SK-N-SH treated with all-trans-retinoic acid at 6 μM for 48 hours (cell line): ENCODE data around the gene LRIG2.
"Not testable (repeated sequence)": the region's sequence is repeated elsewhere in the genome, so short reads cannot be mapped to it uniquely, and the experiment has no call there.

Experiments
- ATAC-seq: fragments of 200-7000 bp; cut with Tn5 transposase; 3 replicates; pipeline ENCODE4 v1.9.1; 2020; ENCODE audit warnings: mild to moderate bottlenecking, moderate library complexity
- ARNTL ChIP-seq: fragments of 450-650 bp; formaldehyde crosslinking; IDR thresholded peaks from 2 replicates; pipeline ENCODE4 v1.5.0; 2020; ENCODE audit warnings: low read depth, mild to moderate bottlenecking, moderate library complexity, borderline replicate concordance
- BACH2 ChIP-seq: fragments of 250-450 bp; sonication (Bioruptor Pico); IDR thresholded peaks from 2 replicates; pipeline ENCODE4 v1.9.0; 2021; ENCODE audit warnings: mild to moderate bottlenecking, borderline replicate concordance
- CSDC2 ChIP-seq: fragments of 250-450 bp; sonication (Bioruptor Pico); IDR thresholded peaks from 2 replicates; pipeline ENCODE4 v1.5.0; 2020; ENCODE audit warnings: mild to moderate bottlenecking, moderate library complexity
- ESRRG ChIP-seq: fragments of 250-450 bp; sonication (Bioruptor Pico); IDR thresholded peaks from 2 replicates; pipeline ENCODE4 v1.6.1; 2021; ENCODE audit warnings: mild to moderate bottlenecking
- GLIS3 ChIP-seq: fragments of 250-450 bp; sonication (Bioruptor Pico); IDR thresholded peaks from 2 replicates; pipeline ENCODE4 v1.5.0; 2020; ENCODE audit warnings: mild to moderate bottlenecking, moderate library complexity
- ISL1 ChIP-seq: fragments of 250-450 bp; sonication (Bioruptor Pico); IDR thresholded peaks from 2 replicates; pipeline ENCODE4 v2.1.2; 2022; ENCODE audit warnings: mild to moderate bottlenecking, moderate library complexity
- OSR1 ChIP-seq: fragments of 250-450 bp; sonication (Bioruptor Pico); IDR thresholded peaks from 2 replicates; pipeline ENCODE4 v1.8.0; 2022; ENCODE audit warnings: moderate library complexity, mild to moderate bottlenecking, inconsistent platforms
- PPARA ChIP-seq: fragments of 250-450 bp; sonication (Bioruptor Pico); IDR thresholded peaks from 2 replicates; pipeline ENCODE4 v1.5.0; 2020; ENCODE audit warnings: mild to moderate bottlenecking, borderline replicate concordance
- RARB ChIP-seq: fragments of 250-450 bp; sonication (Bioruptor Pico); IDR thresholded peaks from 2 replicates; pipeline ENCODE4 v1.8.0; 2021; ENCODE audit warnings: mild to moderate bottlenecking, moderate library complexity
- TCF4 ChIP-seq: fragments of 250-450 bp; sonication (Bioruptor Pico); IDR thresholded peaks from 2 replicates; pipeline ENCODE4 v1.8.0; 2021; ENCODE audit warnings: mild to moderate bottlenecking, moderate library complexity, borderline replicate concordance
- TOX ChIP-seq: fragments of 250-450 bp; sonication (Bioruptor Pico); IDR thresholded peaks from 2 replicates; pipeline ENCODE4 v1.8.0; 2021; ENCODE audit warnings: mild to moderate bottlenecking, moderate library complexity, borderline replicate concordance
- ZC3H10 ChIP-seq: fragments of 250-450 bp; sonication (Bioruptor Pico); IDR thresholded peaks from 2 replicates; pipeline ENCODE4 v1.5.1; 2021; ENCODE audit warnings: mild to moderate bottlenecking, moderate library complexity
- ZFP3 ChIP-seq: fragments of 250-450 bp; sonication (Bioruptor Pico); IDR thresholded peaks from 2 replicates; pipeline ENCODE4 v1.5.0; 2020; ENCODE audit warnings: mild to moderate bottlenecking, moderate library complexity
- ZFP30 ChIP-seq: fragments of 450-650 bp; formaldehyde crosslinking; IDR thresholded peaks from 2 replicates; pipeline ENCODE4 v1.5.0; 2022; ENCODE audit warnings: mild to moderate bottlenecking, moderate library complexity
- ZNF70 ChIP-seq: fragments of 450-650 bp; formaldehyde crosslinking; IDR thresholded peaks from 2 replicates; pipeline ENCODE4 v1.5.0; 2020; ENCODE audit warnings: mild to moderate bottlenecking, moderate library complexity
- ZNF8 ChIP-seq: fragments of 450-650 bp; formaldehyde crosslinking; IDR thresholded peaks from 2 replicates; pipeline ENCODE4 v1.5.0; 2020; ENCODE audit warnings: mild to moderate bottlenecking, moderate library complexity
- TF ChIP-seq, protein P1 (sequence below): fragments of 250-450 bp; sonication (Bioruptor Pico); IDR thresholded peaks from 2 replicates; pipeline ENCODE4 v1.5.0; 2020; ENCODE audit warnings: mild to moderate bottlenecking, moderate library complexity
- TF ChIP-seq, protein P2 (sequence below): fragments of 250-450 bp; sonication (Bioruptor Pico); IDR thresholded peaks from 2 replicates; pipeline ENCODE4 v1.8.0; 2021; ENCODE audit warnings: low read depth, mild to moderate bottlenecking, moderate library complexity, borderline replicate concordance
- TF ChIP-seq, protein P3 (sequence below): fragments of 250-450 bp; sonication (Bioruptor Pico); IDR thresholded peaks from 2 replicates; pipeline ENCODE4 v1.5.1; 2021; ENCODE audit warnings: mild to moderate bottlenecking, moderate library complexity

LRIG2 gene

GRCh38 chr1:113042285-113043143 is 30.5 kb upstream of the LRIG2 start:
- peak; percentile 20; the same call in 1 of the 2 replicates for TF ChIP-seq TCF4
- TF ChIP-seq ARNTL: no peak
- peak; percentile 96 for ATAC-seq

- ATAC-seq: not testable (repeated sequence)
These were observed 29.9 kb upstream of the LRIG2 start for GRCh38 chr1:113043144-113043488.

GRCh38 chr1:113046569-113046968 is 26.4 kb upstream of the LRIG2 start:
- TF ChIP-seq BACH2 (CRISPR knock-in tag) (no peak), ESRRG (CRISPR knock-in tag) (no peak), GLIS3 (CRISPR knock-in tag) (no peak), ZNF70 (CRISPR knock-in tag) (no peak), ARNTL (no peak), ISL1 (CRISPR knock-in tag) (no peak), OSR1 (CRISPR knock-in tag) (no peak), ZFP30 (no peak), RARB (CRISPR knock-in tag) (no peak)
- TF ChIP-seq, protein P1, sequence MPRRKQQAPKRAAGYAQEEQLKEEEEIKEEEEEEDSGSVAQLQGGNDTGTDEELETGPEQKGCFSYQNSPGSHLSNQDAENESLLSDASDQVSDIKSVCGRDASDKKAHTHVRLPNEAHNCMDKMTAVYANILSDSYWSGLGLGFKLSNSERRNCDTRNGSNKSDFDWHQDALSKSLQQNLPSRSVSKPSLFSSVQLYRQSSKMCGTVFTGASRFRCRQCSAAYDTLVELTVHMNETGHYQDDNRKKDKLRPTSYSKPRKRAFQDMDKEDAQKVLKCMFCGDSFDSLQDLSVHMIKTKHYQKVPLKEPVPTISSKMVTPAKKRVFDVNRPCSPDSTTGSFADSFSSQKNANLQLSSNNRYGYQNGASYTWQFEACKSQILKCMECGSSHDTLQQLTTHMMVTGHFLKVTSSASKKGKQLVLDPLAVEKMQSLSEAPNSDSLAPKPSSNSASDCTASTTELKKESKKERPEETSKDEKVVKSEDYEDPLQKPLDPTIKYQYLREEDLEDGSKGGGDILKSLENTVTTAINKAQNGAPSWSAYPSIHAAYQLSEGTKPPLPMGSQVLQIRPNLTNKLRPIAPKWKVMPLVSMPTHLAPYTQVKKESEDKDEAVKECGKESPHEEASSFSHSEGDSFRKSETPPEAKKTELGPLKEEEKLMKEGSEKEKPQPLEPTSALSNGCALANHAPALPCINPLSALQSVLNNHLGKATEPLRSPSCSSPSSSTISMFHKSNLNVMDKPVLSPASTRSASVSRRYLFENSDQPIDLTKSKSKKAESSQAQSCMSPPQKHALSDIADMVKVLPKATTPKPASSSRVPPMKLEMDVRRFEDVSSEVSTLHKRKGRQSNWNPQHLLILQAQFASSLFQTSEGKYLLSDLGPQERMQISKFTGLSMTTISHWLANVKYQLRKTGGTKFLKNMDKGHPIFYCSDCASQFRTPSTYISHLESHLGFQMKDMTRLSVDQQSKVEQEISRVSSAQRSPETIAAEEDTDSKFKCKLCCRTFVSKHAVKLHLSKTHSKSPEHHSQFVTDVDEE (CRISPR knock-in tag): no peak
- TF ChIP-seq, all 23 proteins: peak for 0
- no peak for ATAC-seq

- ATAC-seq: no peak
- TF ChIP-seq, protein P2, sequence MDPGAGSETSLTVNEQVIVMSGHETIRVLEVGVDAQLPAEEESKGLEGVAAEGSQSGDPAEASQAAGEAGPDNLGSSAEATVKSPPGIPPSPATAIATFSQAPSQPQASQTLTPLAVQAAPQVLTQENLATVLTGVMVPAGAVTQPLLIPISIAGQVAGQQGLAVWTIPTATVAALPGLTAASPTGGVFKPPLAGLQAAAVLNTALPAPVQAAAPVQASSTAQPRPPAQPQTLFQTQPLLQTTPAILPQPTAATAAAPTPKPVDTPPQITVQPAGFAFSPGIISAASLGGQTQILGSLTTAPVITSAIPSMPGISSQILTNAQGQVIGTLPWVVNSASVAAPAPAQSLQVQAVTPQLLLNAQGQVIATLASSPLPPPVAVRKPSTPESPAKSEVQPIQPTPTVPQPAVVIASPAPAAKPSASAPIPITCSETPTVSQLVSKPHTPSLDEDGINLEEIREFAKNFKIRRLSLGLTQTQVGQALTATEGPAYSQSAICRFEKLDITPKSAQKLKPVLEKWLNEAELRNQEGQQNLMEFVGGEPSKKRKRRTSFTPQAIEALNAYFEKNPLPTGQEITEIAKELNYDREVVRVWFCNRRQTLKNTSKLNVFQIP (CRISPR knock-in tag): no peak
- TF ChIP-seq TOX (CRISPR knock-in tag): no peak
- TF ChIP-seq ZC3H10 (CRISPR knock-in tag): no peak
- TF ChIP-seq ZFP3 (CRISPR knock-in tag): no peak
- TF ChIP-seq TCF4: no peak
- no peak for TF ChIP-seq ARNTL
- TF ChIP-seq, protein P3, sequence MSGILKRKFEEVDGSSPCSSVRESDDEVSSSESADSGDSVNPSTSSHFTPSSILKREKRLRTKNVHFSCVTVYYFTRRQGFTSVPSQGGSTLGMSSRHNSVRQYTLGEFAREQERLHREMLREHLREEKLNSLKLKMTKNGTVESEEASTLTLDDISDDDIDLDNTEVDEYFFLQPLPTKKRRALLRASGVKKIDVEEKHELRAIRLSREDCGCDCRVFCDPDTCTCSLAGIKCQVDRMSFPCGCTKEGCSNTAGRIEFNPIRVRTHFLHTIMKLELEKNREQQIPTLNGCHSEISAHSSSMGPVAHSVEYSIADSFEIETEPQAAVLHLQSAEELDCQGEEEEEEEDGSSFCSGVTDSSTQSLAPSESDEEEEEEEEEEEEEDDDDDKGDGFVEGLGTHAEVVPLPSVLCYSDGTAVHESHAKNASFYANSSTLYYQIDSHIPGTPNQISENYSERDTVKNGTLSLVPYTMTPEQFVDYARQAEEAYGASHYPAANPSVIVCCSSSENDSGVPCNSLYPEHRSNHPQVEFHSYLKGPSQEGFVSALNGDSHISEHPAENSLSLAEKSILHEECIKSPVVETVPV (CRISPR knock-in tag): no peak
- TF ChIP-seq PPARA: no peak
- no peak for TF ChIP-seq CSDC2 (CRISPR knock-in tag)
- TF ChIP-seq BACH2 (CRISPR knock-in tag): no peak
These were observed 24.9 kb upstream of the LRIG2 start for GRCh38 chr1:113048064-113048463.

GRCh38 chr1:113053344-113054126 is 19.5 kb upstream of the LRIG2 start:
- ATAC-seq: no peak
- TF ChIP-seq ZFP30 (no peak), ZNF70 (CRISPR knock-in tag) (no peak), CSDC2 (CRISPR knock-in tag) (no peak), RARB (CRISPR knock-in tag) (no peak), TOX (CRISPR knock-in tag) (no peak), GLIS3 (CRISPR knock-in tag) (no peak), ZNF8 (CRISPR knock-in tag) (no peak), TCF4 (no peak)
- TF ChIP-seq, protein P2 (CRISPR knock-in tag): no peak
